Pons (tissue), 1 donor: ENCODE results near the gene COL7A1.

Experiments
- DNase-seq: peaks from one replicate; pipeline ENCODE4 v3.0.0-alpha.2; 2016; ENCODE audit warnings: low spot score

The COL7A1 gene

GRCh38 chr3:48591886-48592518, 3.1 kb downstream of the COL7A1 start:
- no peak for DNase-seq

GRCh38 chr3:48591436-48591835, 3.7 kb downstream of the COL7A1 start:
- no peak for DNase-seq

GRCh38 chr3:48588230-48588629, 6.9 kb downstream of the COL7A1 start:
- no peak for DNase-seq

- no peak for DNase-seq
These were observed 7.4 kb downstream of the COL7A1 start for GRCh38 chr3:48587686-48588085.

GRCh38 chr3:48585411-48585810, 9.7 kb downstream of the COL7A1 start:
- DNase-seq, result no peak

- no peak for DNase-seq
These were observed 10.3 kb downstream of the COL7A1 start for GRCh38 chr3:48584836-48585235.

- no peak for DNase-seq
These were observed 13.3 kb downstream of the COL7A1 start for GRCh38 chr3:48581621-48582481.

GRCh38 chr3:48576647-48577046, 18.5 kb downstream of the COL7A1 start:
- DNase-seq, result no peak

- DNase-seq, result no peak
These were observed 19.8 kb downstream of the COL7A1 start for GRCh38 chr3:48575366-48575765.

- no peak for DNase-seq
These were observed 21.1 kb downstream of the COL7A1 start for GRCh38 chr3:48573973-48574585.

GRCh38 chr3:48572517-48572916, 22.6 kb downstream of the COL7A1 start:
- no peak for DNase-seq

GRCh38 chr3:48571938-48572337, 23.2 kb downstream of the COL7A1 start:
- DNase-seq, result no peak

GRCh38 chr3:48569808-48570450, 25.2 kb downstream of the COL7A1 start:
- DNase-seq, result no peak

- no peak for DNase-seq
These were observed 25.7 kb downstream of the COL7A1 start for GRCh38 chr3:48569400-48569799.

GRCh38 chr3:48568476-48568875, 26.7 kb downstream of the COL7A1 start:
- no peak for DNase-seq

- no peak for DNase-seq
These were observed 27.6 kb downstream of the COL7A1 start for GRCh38 chr3:48567500-48567899.

- no peak for DNase-seq
These were observed 28.0 kb downstream of the COL7A1 start for GRCh38 chr3:48567090-48567489.

- no peak for DNase-seq
These were observed 28.7 kb downstream of the COL7A1 start for GRCh38 chr3:48566401-48566760.

- no peak for DNase-seq
These were observed 29.3 kb downstream of the COL7A1 start for GRCh38 chr3:48565591-48566400.

GRCh38 chr3:48565186-48565585, 29.9 kb downstream of the COL7A1 start:
- no peak for DNase-seq

- no peak for DNase-seq
These were observed 30.5 kb downstream of the COL7A1 start for GRCh38 chr3:48564667-48565066.

- peak; percentile 76 for DNase-seq
These were observed 31.1 kb downstream of the COL7A1 start for GRCh38 chr3:48564022-48564421.
